ENCODE results near the gene SMIM41. TPM values are rescaled to one million over a fixed set of nuclear protein-coding genes. Genes with fewer than 3 reads are reported as not detected.

The SMIM41 gene
- total RNA-seq, 4 donors from 2014 or later = 2.1 to 26.6 (median 5.6) TPM

GRCh38 chr12:52127683-52128450, 48.4 kb downstream of the SMIM41 start:
- no peak for DNase-seq (ENCODE audit: extremely low spot score)
- H3K4me3 ChIP-seq = no peak overlapping the region
- no peaks in the 10 kb centered on the region for H3K36me3 ChIP-seq
- peak overlapping the region in 3 of 4 donors; percentile 33 to 67 (median 62) for H3K27ac ChIP-seq (replicated peaks in 1 of 4)
- peaks cover 0 to 22% (median 0%) of the 10 kb centered on the region in 4 donors for H3K27me3 ChIP-seq
- no peaks in the 10 kb centered on the region for H3K9me3 ChIP-seq
- intact Hi-C loops (cut with DNase I) = no loop called here
- TF ChIP-seq POLR2A (IDR thresholded peaks at IDR 0.05; ENCODE audit: low read depth) (no peak), EP300 (IDR thresholded peaks at IDR 0.05) (no peak), CTCF (IDR thresholded peaks at IDR 0.05) (no peak), POLR2AphosphoS5 (IDR thresholded peaks at IDR 0.05) (no peak)
- peaks cover 0 to 21% (median 19%) of the 10 kb centered on the region in 4 donors for H3K4me1 ChIP-seq
- 78% methylated on average over 10 of the region's 10 CpGs for WGBS

GRCh38 chr12:52130711-52131110, 51.2 kb downstream of the SMIM41 start:
- DNase-seq (ENCODE audit: extremely low spot score) = no peak
- H3K27ac ChIP-seq (replicated peaks in 1 of 4) = no peak overlapping the region
- TF ChIP-seq POLR2AphosphoS5 (IDR thresholded peaks at IDR 0.05) (no peak), CTCF (IDR thresholded peaks at IDR 0.05) (no peak), POLR2A (IDR thresholded peaks at IDR 0.05; ENCODE audit: low read depth) (no peak), EP300 (IDR thresholded peaks at IDR 0.05) (no peak)
- no peak overlapping the region for H3K4me3 ChIP-seq
- H3K36me3 ChIP-seq = no peaks in the 10 kb centered on the region
- WGBS = 83% methylated on average over 5 of the region's 5 CpGs
- no peaks in the 10 kb centered on the region for H3K9me3 ChIP-seq
- peaks cover 0 to 5% (median 0%) of the 10 kb centered on the region in 4 donors for H3K27me3 ChIP-seq
- intact Hi-C loops (cut with DNase I) = no loop called here
- H3K4me1 ChIP-seq = peaks cover 0 to 17% (median 15%) of the 10 kb centered on the region in 4 donors

- intact Hi-C loops (cut with DNase I) = no loop called here
- no peak for DNase-seq (ENCODE audit: extremely low spot score)
- H3K27ac ChIP-seq (replicated peaks in 1 of 4) = no peak overlapping the region
- no peaks in the 10 kb centered on the region for H3K36me3 ChIP-seq
- no peaks in the 10 kb centered on the region for H3K9me3 ChIP-seq
- 86% methylated on average over 3 of the region's 3 CpGs for WGBS
- no peak for TF ChIP-seq POLR2AphosphoS5 (IDR thresholded peaks at IDR 0.05)
- no peak for TF ChIP-seq CTCF (IDR thresholded peaks at IDR 0.05)
- no peak for TF ChIP-seq POLR2A (IDR thresholded peaks at IDR 0.05; ENCODE audit: low read depth)
- TF ChIP-seq EP300 (IDR thresholded peaks at IDR 0.05) = no peak
- H3K27me3 ChIP-seq = no peaks in the 10 kb centered on the region
- H3K4me1 ChIP-seq = peaks cover 0 to 5% (median 0%) of the 10 kb centered on the region in 4 donors
- no peak overlapping the region for H3K4me3 ChIP-seq
These were observed 53.3 kb downstream of the SMIM41 start for GRCh38 chr12:52132754-52133161.

GRCh38 chr12:52137746-52138145, 58.2 kb downstream of the SMIM41 start:
- no peak for TF ChIP-seq POLR2AphosphoS5 (IDR thresholded peaks at IDR 0.05)
- TF ChIP-seq CTCF (IDR thresholded peaks at IDR 0.05) = no peak
- no peak for TF ChIP-seq EP300 (IDR thresholded peaks at IDR 0.05)
- TF ChIP-seq POLR2A (IDR thresholded peaks at IDR 0.05; ENCODE audit: low read depth) = no peak
- Histone ChIP-seq H3K27ac (replicated peaks in 1 of 4) (no peak overlapping the region), H3K4me1 (no peaks in the 10 kb centered on the region), H3K9me3 (no peaks in the 10 kb centered on the region), H3K27me3 (no peaks in the 10 kb centered on the region), H3K36me3 (no peaks in the 10 kb centered on the region), H3K4me3 (no peak overlapping the region)
- intact Hi-C loops (cut with DNase I) = no loop called here
- no peak for DNase-seq (ENCODE audit: extremely low spot score)
- WGBS = 80% methylated on average over 5 of the region's 5 CpGs
